HL-60/S4 treated with retinoic acid at 250 ng/mL for 4 days and 3 days (cell line): ENCODE results near the gene FOXN3.

Experiments used
- in situ Hi-C: fragments of 300-500 bp; cut with MboI; formaldehyde crosslinking; loops from 2 replicates; pipeline ENCODE4 v1.7.0; 2022; ENCODE audit warnings: low sequenced_read_pairs

Gene FOXN3

GRCh38 chr14:89288114-89288513 lies 128.9 kb downstream of the FOXN3 start:
- in situ Hi-C loops, result no loop called here

DNA sequence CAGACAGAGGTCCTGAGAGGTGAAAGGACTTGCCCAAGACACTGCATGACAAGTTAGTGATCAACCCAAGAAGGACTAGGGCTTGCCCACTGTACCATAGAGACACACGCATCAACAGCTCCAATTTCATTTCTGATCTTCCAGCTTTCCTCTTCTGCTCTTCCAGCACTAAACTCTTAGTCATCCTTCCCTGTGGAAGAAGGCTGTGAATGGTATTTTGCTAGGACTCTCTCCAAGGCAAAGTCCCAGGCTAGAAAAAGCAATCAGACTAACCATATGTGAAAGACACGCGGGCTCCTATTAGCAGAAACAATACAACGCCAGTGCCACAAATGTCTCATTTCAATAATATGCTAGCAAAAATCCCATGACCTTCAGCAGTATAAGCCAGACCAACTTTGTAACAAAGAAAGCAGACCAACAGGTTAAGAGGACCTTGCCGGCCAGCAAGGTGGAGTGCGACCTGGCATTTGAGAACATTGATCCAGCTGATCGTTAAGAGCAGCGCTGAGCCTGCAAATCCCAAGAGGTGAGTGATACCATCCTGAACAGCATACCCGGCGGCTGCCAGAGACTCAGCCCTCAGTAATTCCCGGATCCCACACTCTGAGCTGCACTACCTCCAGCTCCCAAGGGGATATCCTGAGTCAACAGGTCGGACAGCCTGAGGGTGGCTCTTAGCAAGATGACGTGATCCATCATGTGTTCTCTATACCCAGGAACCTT lies 132.5 kb downstream of the FOXN3 start:
- in situ Hi-C loops, result no loop called here

DNA sequence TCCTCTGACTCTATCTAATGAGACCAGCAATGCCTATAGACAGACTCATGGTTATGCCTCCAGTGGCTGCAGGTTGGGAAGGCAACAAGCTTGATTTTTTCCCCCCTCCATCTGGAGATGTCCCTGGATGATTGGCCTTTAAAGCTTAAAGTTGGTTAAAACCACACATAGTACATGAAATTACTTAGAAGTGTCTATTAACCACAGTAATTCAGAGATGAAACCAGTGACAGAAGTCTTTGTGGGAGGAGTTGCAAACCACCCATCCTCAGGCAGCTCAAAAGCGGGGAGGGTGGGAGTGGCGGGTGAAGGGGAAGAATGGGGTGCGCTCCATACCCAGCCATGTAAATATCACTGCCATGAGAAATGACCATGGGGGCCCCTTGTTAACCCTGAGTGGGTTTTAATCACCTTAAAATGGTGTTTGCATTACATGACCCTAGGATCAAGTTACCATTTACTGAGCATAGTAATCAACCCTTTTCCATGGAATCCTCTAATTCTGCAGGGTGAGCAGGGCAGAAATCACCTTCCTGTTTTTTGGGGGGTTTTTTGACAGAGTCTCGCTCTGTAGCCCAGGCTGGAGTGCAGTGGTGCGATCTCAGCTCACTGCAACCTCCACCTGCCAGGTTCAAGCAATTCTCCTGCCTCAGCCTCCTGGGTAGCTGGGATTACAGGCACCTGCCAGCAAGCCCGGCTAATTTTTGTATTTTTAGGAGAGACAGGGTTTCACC lies 133.5 kb downstream of the FOXN3 start:
- in situ Hi-C loops, result no loop called here

- in situ Hi-C loops, result no loop called here
Observed at GRCh38 chr14:89282191-89282590, 134.8 kb downstream of the FOXN3 start.

- in situ Hi-C loops, result no loop called here
Observed at GRCh38 chr14:89280600-89280999, 136.4 kb downstream of the FOXN3 start.

GRCh38 chr14:89279649-89280232 lies 137.3 kb downstream of the FOXN3 start:
- in situ Hi-C loops, result no loop called here

DNA sequence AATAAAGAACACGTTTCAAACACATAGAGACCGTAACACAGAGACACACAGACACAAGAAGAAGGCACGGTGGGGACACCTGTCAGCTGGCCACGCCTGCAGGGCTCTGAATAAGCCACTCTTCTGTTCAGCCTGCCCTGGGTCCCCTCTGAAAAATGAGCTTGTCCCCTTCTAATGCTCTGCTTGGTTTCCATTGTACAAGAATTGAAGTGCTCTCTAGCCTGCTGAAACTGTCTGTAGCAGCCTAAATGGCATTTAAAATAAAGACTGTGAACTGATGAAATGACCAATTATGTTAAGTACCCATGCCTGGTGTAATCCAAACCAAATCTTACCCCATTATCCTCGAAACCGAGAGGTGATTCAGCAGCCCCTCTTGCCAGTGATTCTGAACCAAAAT lies 139.8 kb downstream of the FOXN3 start:
- in situ Hi-C loops, result no loop called here

GRCh38 chr14:89276424-89276975 lies 140.5 kb downstream of the FOXN3 start:
- in situ Hi-C loops, result no loop called here

DNA sequence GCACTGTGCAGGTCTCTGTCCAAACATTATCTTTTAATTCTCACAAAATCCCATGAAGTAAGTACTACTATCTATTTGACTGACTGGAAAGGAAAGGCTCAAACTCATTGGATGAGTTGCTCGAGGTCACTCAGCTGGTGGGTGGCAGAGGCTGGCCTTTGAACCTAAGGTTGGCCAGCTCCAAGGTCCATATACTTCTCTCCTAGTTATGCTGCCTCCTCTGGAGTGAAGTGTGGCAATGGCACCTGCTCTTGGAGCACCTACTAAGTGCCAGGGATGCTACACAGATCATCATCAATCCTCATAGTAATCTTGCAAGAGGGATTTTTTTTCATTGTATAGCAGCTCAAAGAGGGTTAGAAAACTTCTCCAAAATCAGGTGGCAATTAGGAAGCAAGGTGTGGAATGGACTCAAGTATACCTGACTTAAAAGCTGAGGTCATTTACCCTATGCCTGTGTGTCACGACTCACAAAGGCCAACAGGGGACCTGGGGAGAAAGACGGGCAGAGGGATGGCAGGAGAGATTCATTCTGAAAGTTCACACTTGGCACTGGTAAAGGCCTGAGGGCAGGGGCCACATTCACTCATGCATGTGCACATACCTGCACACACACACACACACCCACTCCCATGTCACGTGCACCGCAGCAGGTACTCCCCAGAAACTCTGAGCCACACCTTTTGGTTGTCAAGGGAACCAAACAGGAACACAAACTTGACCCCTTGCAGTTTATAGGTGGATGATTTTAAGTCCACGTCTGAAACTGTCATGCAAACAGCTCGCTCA lies 146.4 kb downstream of the FOXN3 start:
- in situ Hi-C loops, result no loop called here

- in situ Hi-C loops, result no loop called here
Observed at GRCh38 chr14:89269404-89269803, 147.6 kb downstream of the FOXN3 start.

DNA sequence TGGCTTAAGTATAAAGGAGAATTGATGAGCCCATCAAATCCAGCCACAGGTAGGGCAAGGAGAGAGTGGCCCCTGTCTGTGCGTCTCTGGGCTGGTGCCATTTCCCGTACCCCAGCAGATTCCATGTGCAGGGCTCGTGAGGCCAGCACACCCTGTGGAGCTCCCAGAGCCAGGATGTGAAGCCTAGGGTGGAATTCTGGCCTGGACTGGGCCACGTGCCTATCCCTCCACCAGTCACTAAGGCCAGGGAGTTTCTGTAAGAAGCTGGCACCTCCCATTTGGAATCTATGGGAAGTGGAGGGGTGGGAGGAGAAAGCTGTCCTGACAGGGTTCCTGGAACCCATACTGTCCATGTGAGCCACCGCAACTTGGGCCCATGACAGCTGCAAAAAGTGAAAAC lies 148.5 kb downstream of the FOXN3 start:
- in situ Hi-C loops, result no loop called here

DNA sequence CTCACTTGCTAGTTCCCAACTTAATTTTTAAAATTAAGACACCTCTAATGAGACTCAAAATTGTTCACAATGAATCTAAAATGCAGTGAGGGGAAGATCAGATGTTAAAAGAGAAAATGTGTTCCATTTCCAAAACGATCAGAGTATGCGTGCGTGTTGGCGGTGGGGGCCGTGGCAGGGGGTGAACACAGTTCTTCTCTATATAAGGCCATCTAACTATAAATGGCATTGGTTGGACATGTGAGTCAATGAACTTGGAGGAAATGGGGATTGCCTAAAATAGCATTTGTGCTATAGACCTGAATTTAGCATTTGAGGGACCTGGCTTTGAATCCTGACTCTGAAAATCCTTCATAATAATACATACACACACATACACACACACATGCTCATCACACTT lies 149.4 kb downstream of the FOXN3 start:
- in situ Hi-C loops, result no loop called here

- in situ Hi-C loops, result no loop called here
Observed at GRCh38 chr14:89267163-89267562, 149.9 kb downstream of the FOXN3 start.

GRCh38 chr14:89266754-89267153 lies 150.3 kb downstream of the FOXN3 start:
- in situ Hi-C loops, result no loop called here

- in situ Hi-C loops, result no loop called here
Observed at GRCh38 chr14:89265234-89265633, 151.8 kb downstream of the FOXN3 start.

- in situ Hi-C loops, result no loop called here
Observed at GRCh38 chr14:89264196-89264800, 152.7 kb downstream of the FOXN3 start.

DNA sequence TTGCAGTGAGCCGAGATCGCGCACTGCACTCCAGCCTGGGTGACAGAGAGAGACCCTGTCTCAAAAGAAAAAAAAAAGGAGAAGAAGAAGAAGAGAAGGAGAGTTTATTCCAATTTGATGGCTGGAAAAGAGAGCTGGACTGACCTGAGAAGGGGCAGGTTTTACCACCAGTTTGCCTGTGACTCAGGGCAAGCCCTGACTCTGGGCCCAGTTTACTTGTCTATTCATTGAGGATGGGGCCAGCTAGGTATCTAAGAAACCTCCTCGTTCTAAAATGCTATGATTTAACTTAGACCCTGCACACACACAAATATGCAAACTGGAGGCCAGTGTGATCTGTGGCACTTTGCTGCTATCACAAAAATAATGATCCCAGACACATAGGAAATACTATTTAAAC lies 155.0 kb downstream of the FOXN3 start:
- in situ Hi-C loops, result no loop called here

- in situ Hi-C loops, result no loop called here
Observed at GRCh38 chr14:89260898-89261297, 156.1 kb downstream of the FOXN3 start.

- in situ Hi-C loops, result no loop called here
Observed at GRCh38 chr14:89259951-89260609, 157.0 kb downstream of the FOXN3 start.

GRCh38 chr14:89258728-89259273 lies 158.2 kb downstream of the FOXN3 start:
- in situ Hi-C loops, result no loop called here
